Measurements from ENCODE around the gene UPP1. TPM values are rescaled to one million over a fixed set of nuclear protein-coding genes. Genes with fewer than 3 reads are reported as not detected.

UPP1 gene
- total and polyA plus RNA-seq, 2 donors (not counting 1 experiment from before 2014, with no cell fraction given), result 5.8 to 8.0 TPM

DNA sequence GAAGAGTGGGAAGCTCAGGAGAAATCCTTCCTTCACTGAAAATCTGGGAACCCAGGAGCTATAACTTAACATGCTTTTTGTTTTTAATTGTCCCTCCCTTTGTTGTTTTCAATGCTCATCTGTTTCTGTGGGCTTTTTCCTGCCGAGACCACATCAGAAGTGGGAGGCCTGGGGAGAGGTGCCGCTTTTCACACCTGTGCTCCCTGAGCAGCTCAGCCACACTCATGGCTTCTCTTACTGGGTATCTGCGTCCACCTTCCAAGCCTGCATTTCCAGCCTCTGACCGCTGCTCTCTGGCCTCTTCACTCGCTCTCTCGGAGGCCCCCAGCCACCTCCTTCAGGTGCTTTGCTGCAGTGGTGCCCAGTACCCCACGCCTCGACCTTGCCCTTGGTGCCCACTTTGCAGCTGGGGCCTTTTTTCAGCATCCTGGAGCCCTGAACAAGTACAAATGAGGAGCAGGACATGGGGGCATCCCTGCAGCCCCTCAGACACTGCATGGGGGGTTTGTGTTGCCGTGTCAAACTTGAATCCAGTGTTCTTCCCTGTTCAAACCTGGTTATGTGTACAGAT, 43.8 kb upstream of the UPP1 start:
- ATAC-seq (ENCODE audit: low read depth), result no peak
- Mint-ChIP-seq H3K4me3 (no peak overlapping the region), H3K27ac (no peak overlapping the region)

DNA sequence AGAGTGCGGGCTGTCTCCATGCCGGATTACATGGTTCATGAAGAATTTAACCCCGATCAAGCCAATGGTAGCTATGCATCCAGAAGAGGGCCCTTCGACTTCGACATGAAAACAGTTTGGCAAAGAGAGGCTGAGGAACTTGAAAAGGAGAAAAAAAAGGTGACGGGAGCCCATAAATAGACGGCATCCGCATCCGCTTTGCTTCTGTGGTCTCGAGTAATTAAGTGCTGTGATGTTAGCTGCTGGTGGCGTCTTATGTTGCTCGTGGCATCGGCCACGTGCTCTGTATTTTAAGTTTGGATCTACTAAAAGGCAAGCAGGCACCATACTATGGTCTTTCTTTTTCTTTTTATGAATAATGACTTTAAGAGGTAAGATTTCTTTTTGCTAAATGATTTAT, 42.6 kb upstream of the UPP1 start:
- Histone ChIP-seq H3K36me3 (replicated peaks in 1 of 2; ENCODE audit: control extremely low read depth in 1 of 2, control insufficient read depth in 1 of 2, extremely low read depth in 1 of 2, insufficient read depth in 2 of 2, low read length in 1 of 2) (no peaks in the 10 kb centered on the region), H4K20me1 (ENCODE audit: control insufficient read depth, insufficient read depth, low read length, poor library complexity, severe bottlenecking) (no peaks in the 10 kb centered on the region), H3K4me1 (ENCODE audit: control insufficient read depth in 2 of 2, insufficient read depth in 2 of 2, low read length in 2 of 2) (no peaks in the 10 kb centered on the region), H3K79me2 (ENCODE audit: control insufficient read depth, insufficient read depth, low read length) (no peaks in the 10 kb centered on the region), H3K27ac (ENCODE audit: low read length in 2 of 2) (no peak overlapping the region), H3K9ac (ENCODE audit: low read length) (no peak overlapping the region), H2AFZ (ENCODE audit: insufficient read depth, low read depth, low read length, poor library complexity, severe bottlenecking) (no peak overlapping the region), H3K27me3 (replicated peaks in 1 of 4; ENCODE audit: control extremely low read depth in 1 of 4, control insufficient read depth in 3 of 4, insufficient read depth in 4 of 4, low read length in 3 of 4) (no peaks in the 10 kb centered on the region), H3K9me3 (ENCODE audit: control extremely low read depth in 1 of 3, control insufficient read depth in 2 of 3, insufficient read depth in 1 of 3, low read length in 2 of 3) (no peaks in the 10 kb centered on the region), H3K4me2 (replicated peaks; ENCODE audit: low read depth, low read length, poor library complexity, severe bottlenecking) (no peak overlapping the region), H3K4me3 (ENCODE audit: control extremely low read depth in 1 of 5, extremely low read depth in 1 of 5, insufficient read depth in 1 of 5, low read depth in 2 of 5, low read length in 4 of 5) (no peak overlapping the region)
- TF ChIP-seq, protein P1, sequence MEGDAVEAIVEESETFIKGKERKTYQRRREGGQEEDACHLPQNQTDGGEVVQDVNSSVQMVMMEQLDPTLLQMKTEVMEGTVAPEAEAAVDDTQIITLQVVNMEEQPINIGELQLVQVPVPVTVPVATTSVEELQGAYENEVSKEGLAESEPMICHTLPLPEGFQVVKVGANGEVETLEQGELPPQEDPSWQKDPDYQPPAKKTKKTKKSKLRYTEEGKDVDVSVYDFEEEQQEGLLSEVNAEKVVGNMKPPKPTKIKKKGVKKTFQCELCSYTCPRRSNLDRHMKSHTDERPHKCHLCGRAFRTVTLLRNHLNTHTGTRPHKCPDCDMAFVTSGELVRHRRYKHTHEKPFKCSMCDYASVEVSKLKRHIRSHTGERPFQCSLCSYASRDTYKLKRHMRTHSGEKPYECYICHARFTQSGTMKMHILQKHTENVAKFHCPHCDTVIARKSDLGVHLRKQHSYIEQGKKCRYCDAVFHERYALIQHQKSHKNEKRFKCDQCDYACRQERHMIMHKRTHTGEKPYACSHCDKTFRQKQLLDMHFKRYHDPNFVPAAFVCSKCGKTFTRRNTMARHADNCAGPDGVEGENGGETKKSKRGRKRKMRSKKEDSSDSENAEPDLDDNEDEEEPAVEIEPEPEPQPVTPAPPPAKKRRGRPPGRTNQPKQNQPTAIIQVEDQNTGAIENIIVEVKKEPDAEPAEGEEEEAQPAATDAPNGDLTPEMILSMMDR (IDR thresholded peaks at IDR 0.05), result no peak
- TF ChIP-seq EZH2 (IDR thresholded peaks at IDR 0.05; ENCODE audit: borderline replicate concordance, insufficient read depth, low read depth, low read length, poor library complexity, severe bottlenecking), result no peak
- intact Hi-C loops (cut with micrococcal nuclease), result no loop called here
- H3K4me1 Mint-ChIP-seq, result peaks cover 4% of the 10 kb centered on the region
- no peaks in the 10 kb centered on the region for H3K9me3 Mint-ChIP-seq (ENCODE audit: insufficient read depth)
- H3K27me3 Mint-ChIP-seq, result peaks cover 3% of the 10 kb centered on the region
- H3K4me3 Mint-ChIP-seq, result no peak overlapping the region
- ChIA-PET POLR2A (interaction anchor here (0.5 kb wide), 1 partner anchor 41 kb away, joined by 5 read pairs; no protein-coding TSS in a partner anchor), CTCF (no interaction called here)
- ATAC-seq (ENCODE audit: low read depth) (no peak), DNase-seq (no peak)
- WGBS (ENCODE audit: insufficient coverage), result 72% methylated on average over 11 of the region's 14 CpGs
- no peak overlapping the region for H3K27ac Mint-ChIP-seq

More for the DNA sequence above, 43.8 kb upstream of the UPP1 start:
- DNase-seq, result no peak
- no peak overlapping the region for H2AFZ ChIP-seq (ENCODE audit: insufficient read depth, low read depth, low read length, poor library complexity, severe bottlenecking)
- H3K4me2 ChIP-seq (replicated peaks; ENCODE audit: low read depth, low read length, poor library complexity, severe bottlenecking), result no peak overlapping the region
- Mint-ChIP-seq H3K9me3 (ENCODE audit: insufficient read depth) (no peaks in the 10 kb centered on the region), H3K27me3 (peaks cover 3% of the 10 kb centered on the region), H3K4me1 (peaks cover 4% of the 10 kb centered on the region)
- TF ChIP-seq, protein P1 (IDR thresholded peaks at IDR 0.05), result no peak
- TF ChIP-seq EZH2 (IDR thresholded peaks at IDR 0.05; ENCODE audit: borderline replicate concordance, insufficient read depth, low read depth, low read length, poor library complexity, severe bottlenecking), result no peak
- no peaks in the 10 kb centered on the region for H4K20me1 ChIP-seq (ENCODE audit: control insufficient read depth, insufficient read depth, low read length, poor library complexity, severe bottlenecking)
- H3K79me2 ChIP-seq (ENCODE audit: control insufficient read depth, insufficient read depth, low read length), result no peaks in the 10 kb centered on the region
- no peaks in the 10 kb centered on the region for H3K4me1 ChIP-seq (ENCODE audit: control insufficient read depth in 2 of 2, insufficient read depth in 2 of 2, low read length in 2 of 2)
- H3K27ac ChIP-seq (ENCODE audit: low read length in 2 of 2), result no peak overlapping the region
- ChIA-PET POLR2A (no interaction called here), CTCF (no interaction called here)
- 77% methylated on average over 8 of the region's 9 CpGs for WGBS (ENCODE audit: insufficient coverage)
- intact Hi-C loops (cut with micrococcal nuclease), result no loop called here
- H3K27me3 ChIP-seq (replicated peaks in 1 of 4; ENCODE audit: control extremely low read depth in 1 of 4, control insufficient read depth in 3 of 4, insufficient read depth in 4 of 4, low read length in 3 of 4), result no peaks in the 10 kb centered on the region
- H3K4me3 ChIP-seq (ENCODE audit: control extremely low read depth in 1 of 5, extremely low read depth in 1 of 5, insufficient read depth in 1 of 5, low read depth in 2 of 5, low read length in 4 of 5), result no peak overlapping the region
- no peaks in the 10 kb centered on the region for H3K36me3 ChIP-seq (replicated peaks in 1 of 2; ENCODE audit: control extremely low read depth in 1 of 2, control insufficient read depth in 1 of 2, extremely low read depth in 1 of 2, insufficient read depth in 2 of 2, low read length in 1 of 2)
- no peak overlapping the region for H3K9ac ChIP-seq (ENCODE audit: low read length)
- H3K9me3 ChIP-seq (ENCODE audit: control extremely low read depth in 1 of 3, control insufficient read depth in 2 of 3, insufficient read depth in 1 of 3, low read length in 2 of 3), result no peaks in the 10 kb centered on the region

Measured in B cell (primary cell).